Measurements from ENCODE around the gene IFFO2. TPM values are rescaled to one million over a fixed set of nuclear protein-coding genes. Genes with fewer than 3 reads are reported as not detected.

Gene IFFO2
- total and polyA plus RNA-seq, 2 of the 13 experiments (the other 11 are each of a cell fraction or from before 2014, with no cell fraction given) = 7.3 to 16.7 TPM

DNA sequence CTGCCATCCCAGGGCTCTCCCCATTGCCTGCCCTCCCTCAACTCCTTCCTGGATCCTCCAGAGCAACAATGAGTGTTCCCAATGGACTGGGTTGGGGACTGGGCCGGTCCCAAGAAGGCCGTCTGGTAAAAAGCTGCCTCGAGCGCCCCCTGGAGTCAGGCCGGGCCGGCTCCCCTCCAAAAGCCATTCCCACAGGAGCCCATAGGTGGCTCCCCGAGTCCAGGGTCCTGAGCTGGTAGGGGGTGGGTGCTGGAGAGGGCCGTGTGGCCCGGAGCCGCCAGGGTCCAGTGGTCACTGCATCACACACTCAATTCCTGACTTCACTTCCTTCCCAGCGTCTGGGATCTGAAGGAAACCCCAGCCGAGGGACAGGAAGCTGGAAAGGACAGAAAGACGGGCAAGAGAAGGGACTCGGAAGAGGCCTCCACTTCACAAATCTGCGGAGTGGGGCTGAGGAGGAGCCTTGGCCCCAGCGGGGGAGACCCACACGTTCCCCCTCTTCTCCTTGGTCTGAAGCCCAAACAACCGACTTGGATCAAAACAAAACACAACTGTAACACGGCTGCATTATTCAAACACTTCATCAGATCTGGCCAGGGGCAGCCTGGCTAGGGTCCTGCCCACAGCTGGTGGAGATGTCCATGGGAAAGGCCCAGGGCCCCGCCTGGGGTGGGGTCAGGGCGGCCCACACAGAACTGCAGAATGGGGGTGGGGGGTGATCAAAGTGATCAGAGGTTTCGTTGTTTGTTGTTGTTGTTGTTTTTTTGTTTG lies 43.2 kb downstream of the IFFO2 start (continued):
- TF ChIP-seq CC2D1A (CRISPR knock-in tag; IDR thresholded peaks at IDR 0.05) = no peak
- 0 out of 2 replicates have a peak, but pooled peaks have one; percentile 33 for TF ChIP-seq ZNF792 (CRISPR knock-in tag; IDR thresholded peaks at IDR 0.05)
- TF ChIP-seq, protein P1, sequence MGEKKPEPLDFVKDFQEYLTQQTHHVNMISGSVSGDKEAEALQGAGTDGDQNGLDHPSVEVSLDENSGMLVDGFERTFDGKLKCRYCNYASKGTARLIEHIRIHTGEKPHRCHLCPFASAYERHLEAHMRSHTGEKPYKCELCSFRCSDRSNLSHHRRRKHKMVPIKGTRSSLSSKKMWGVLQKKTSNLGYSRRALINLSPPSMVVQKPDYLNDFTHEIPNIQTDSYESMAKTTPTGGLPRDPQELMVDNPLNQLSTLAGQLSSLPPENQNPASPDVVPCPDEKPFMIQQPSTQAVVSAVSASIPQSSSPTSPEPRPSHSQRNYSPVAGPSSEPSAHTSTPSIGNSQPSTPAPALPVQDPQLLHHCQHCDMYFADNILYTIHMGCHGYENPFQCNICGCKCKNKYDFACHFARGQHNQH (CRISPR knock-in tag; IDR thresholded peaks at IDR 0.05) = peak; percentile 38; the same call in 1 of the 2 replicates
- no peak for TF ChIP-seq ZNF530 (CRISPR knock-in tag; IDR thresholded peaks at IDR 0.05; ENCODE audit: low read depth)
- TF ChIP-seq, protein P2, sequence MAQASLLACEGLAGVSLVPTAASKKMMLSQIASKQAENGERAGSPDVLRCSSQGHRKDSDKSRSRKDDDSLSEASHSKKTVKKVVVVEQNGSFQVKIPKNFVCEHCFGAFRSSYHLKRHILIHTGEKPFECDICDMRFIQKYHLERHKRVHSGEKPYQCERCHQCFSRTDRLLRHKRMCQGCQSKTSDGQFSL (CRISPR knock-in tag; IDR thresholded peaks at IDR 0.05) = peak; percentile 47; the same call in 1 of the 2 replicates
- 0 out of 2 replicates have a peak, but pooled peaks have one; percentile 25 for TF ChIP-seq NKX3-1 (CRISPR knock-in tag; IDR thresholded peaks at IDR 0.05)
- TF ChIP-seq, protein P3, sequence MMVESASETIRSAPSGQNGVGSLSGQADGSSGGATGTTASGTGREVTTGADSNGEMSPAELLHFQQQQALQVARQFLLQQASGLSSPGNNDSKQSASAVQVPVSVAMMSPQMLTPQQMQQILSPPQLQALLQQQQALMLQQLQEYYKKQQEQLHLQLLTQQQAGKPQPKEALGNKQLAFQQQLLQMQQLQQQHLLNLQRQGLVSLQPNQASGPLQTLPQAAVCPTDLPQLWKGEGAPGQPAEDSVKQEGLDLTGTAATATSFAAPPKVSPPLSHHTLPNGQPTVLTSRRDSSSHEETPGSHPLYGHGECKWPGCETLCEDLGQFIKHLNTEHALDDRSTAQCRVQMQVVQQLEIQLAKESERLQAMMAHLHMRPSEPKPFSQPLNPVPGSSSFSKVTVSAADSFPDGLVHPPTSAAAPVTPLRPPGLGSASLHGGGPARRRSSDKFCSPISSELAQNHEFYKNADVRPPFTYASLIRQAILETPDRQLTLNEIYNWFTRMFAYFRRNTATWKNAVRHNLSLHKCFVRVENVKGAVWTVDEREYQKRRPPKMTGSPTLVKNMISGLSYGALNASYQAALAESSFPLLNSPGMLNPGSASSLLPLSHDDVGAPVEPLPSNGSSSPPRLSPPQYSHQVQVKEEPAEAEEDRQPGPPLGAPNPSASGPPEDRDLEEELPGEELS (CRISPR knock-in tag; IDR thresholded peaks at IDR 0.05) = 0 out of 2 replicates have a peak, but pooled peaks have one; percentile 24
- TF ChIP-seq SNAI1 (CRISPR knock-in tag; IDR thresholded peaks at IDR 0.05; ENCODE audit: borderline replicate concordance) = no peak
- 0 out of 2 replicates have a peak, but pooled peaks have one; percentile 29 for TF ChIP-seq ATF7-NPFF (CRISPR knock-in tag; IDR thresholded peaks at IDR 0.05; ENCODE audit: low read depth)
- TF ChIP-seq FIP1L1 (IDR thresholded peaks at IDR 0.05; ENCODE audit: borderline replicate concordance, insufficient read depth, low read depth, low read length) = no peak
- no peak for TF ChIP-seq NRL (CRISPR knock-in tag; IDR thresholded peaks at IDR 0.05; ENCODE audit: borderline replicate concordance)
- TF ChIP-seq, protein P4, sequence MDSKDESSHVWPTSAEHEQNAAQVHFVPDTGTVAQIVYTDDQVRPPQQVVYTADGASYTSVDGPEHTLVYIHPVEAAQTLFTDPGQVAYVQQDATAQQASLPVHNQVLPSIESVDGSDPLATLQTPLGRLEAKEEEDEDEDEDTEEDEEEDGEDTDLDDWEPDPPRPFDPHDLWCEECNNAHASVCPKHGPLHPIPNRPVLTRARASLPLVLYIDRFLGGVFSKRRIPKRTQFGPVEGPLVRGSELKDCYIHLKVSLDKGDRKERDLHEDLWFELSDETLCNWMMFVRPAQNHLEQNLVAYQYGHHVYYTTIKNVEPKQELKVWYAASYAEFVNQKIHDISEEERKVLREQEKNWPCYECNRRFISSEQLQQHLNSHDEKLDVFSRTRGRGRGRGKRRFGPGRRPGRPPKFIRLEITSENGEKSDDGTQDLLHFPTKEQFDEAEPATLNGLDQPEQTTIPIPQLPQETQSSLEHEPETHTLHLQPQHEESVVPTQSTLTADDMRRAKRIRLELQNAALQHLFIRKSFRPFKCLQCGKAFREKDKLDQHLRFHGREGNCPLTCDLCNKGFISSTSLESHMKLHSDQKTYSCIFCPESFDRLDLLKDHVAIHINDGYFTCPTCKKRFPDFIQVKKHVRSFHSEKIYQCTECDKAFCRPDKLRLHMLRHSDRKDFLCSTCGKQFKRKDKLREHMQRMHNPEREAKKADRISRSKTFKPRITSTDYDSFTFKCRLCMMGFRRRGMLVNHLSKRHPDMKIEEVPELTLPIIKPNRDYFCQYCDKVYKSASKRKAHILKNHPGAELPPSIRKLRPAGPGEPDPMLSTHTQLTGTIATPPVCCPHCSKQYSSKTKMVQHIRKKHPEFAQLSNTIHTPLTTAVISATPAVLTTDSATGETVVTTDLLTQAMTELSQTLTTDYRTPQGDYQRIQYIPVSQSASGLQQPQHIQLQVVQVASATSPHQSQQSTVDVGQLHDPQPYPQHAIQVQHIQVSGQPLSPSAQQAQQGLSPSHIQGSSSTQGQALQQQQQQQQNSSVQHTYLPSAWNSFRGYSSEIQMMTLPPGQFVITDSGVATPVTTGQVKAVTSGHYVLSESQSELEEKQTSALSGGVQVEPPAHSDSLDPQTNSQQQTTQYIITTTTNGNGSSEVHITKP (CRISPR knock-in tag; IDR thresholded peaks at IDR 0.05; ENCODE audit: low read depth) = 0 out of 2 replicates have a peak, but pooled peaks have one; percentile 50
- TF ChIP-seq HMG20B (CRISPR knock-in tag; conservative IDR thresholded peaks at IDR 0.05) = no peak
- TF ChIP-seq, protein P5, sequence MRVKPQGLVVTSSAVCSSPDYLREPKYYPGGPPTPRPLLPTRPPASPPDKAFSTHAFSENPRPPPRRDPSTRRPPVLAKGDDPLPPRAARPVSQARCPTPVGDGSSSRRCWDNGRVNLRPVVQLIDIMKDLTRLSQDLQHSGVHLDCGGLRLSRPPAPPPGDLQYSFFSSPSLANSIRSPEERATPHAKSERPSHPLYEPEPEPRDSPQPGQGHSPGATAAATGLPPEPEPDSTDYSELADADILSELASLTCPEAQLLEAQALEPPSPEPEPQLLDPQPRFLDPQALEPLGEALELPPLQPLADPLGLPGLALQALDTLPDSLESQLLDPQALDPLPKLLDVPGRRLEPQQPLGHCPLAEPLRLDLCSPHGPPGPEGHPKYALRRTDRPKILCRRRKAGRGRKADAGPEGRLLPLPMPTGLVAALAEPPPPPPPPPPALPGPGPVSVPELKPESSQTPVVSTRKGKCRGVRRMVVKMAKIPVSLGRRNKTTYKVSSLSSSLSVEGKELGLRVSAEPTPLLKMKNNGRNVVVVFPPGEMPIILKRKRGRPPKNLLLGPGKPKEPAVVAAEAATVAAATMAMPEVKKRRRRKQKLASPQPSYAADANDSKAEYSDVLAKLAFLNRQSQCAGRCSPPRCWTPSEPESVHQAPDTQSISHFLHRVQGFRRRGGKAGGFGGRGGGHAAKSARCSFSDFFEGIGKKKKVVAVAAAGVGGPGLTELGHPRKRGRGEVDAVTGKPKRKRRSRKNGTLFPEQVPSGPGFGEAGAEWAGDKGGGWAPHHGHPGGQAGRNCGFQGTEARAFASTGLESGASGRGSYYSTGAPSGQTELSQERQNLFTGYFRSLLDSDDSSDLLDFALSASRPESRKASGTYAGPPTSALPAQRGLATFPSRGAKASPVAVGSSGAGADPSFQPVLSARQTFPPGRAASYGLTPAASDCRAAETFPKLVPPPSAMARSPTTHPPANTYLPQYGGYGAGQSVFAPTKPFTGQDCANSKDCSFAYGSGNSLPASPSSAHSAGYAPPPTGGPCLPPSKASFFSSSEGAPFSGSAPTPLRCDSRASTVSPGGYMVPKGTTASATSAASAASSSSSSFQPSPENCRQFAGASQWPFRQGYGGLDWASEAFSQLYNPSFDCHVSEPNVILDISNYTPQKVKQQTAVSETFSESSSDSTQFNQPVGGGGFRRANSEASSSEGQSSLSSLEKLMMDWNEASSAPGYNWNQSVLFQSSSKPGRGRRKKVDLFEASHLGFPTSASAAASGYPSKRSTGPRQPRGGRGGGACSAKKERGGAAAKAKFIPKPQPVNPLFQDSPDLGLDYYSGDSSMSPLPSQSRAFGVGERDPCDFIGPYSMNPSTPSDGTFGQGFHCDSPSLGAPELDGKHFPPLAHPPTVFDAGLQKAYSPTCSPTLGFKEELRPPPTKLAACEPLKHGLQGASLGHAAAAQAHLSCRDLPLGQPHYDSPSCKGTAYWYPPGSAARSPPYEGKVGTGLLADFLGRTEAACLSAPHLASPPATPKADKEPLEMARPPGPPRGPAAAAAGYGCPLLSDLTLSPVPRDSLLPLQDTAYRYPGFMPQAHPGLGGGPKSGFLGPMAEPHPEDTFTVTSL (CRISPR knock-in tag; IDR thresholded peaks at IDR 0.05; ENCODE audit: borderline replicate concordance) = peak; percentile 21; the same call in 1 of the 2 replicates
- TF ChIP-seq ZNF672 (CRISPR knock-in tag; IDR thresholded peaks at IDR 0.05) = no peak
